ENCODE results near the gene RANBP17. TPM values are rescaled to one million over a fixed set of nuclear protein-coding genes. Genes with fewer than 3 reads are reported as not detected.

RANBP17 gene
- total RNA-seq, 2 experiments from 2014 or later, result not detected

DNA sequence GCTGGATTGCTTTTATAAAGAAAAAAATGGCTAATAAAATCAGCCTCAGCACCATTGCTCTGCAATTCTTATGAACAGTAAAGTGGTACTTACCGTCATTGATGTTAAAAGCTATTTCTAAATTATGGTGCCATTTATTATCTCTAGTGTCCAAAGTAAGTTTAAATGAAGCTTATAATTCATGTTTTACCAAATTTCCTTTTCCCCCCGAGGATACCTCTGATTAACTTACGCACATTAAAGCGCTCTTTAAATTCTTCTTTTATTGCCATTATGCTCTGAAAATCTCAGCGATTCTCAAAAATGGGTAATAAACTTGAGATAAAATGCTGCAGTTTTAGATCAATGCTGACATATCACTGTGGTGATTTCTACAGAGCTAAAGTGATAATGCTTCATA lies 460.7 kb downstream of the RANBP17 start:
- TF ChIP-seq, protein P1, sequence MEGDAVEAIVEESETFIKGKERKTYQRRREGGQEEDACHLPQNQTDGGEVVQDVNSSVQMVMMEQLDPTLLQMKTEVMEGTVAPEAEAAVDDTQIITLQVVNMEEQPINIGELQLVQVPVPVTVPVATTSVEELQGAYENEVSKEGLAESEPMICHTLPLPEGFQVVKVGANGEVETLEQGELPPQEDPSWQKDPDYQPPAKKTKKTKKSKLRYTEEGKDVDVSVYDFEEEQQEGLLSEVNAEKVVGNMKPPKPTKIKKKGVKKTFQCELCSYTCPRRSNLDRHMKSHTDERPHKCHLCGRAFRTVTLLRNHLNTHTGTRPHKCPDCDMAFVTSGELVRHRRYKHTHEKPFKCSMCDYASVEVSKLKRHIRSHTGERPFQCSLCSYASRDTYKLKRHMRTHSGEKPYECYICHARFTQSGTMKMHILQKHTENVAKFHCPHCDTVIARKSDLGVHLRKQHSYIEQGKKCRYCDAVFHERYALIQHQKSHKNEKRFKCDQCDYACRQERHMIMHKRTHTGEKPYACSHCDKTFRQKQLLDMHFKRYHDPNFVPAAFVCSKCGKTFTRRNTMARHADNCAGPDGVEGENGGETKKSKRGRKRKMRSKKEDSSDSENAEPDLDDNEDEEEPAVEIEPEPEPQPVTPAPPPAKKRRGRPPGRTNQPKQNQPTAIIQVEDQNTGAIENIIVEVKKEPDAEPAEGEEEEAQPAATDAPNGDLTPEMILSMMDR (IDR thresholded peaks at IDR 0.05), result no peak
- intact Hi-C loops (cut with DNase I, micrococcal nuclease), result no loop called here
- CTCF ChIA-PET, result no interaction called here
- H3K9me3 ChIP-seq (ENCODE audit: control insufficient read depth in 1 of 2, insufficient read depth in 1 of 2, low read length in 2 of 2), result peaks cover 0 to 4% of the 10 kb centered on the region in 2 experiments
- ATAC-seq (ENCODE audit: poor library complexity) (no peak), DNase-seq (no peak)
- no peaks in the 10 kb centered on the region for H3K36me3 ChIP-seq (ENCODE audit: insufficient read depth, low read length)
- no peaks in the 10 kb centered on the region for H3K4me1 ChIP-seq (ENCODE audit: insufficient read depth, low read length)
- no peak overlapping the region for H3K27ac ChIP-seq (ENCODE audit: low read depth in 1 of 2, low read length in 2 of 2)
- H3K36me3 Mint-ChIP-seq (ENCODE audit: low read depth), result no peaks in the 10 kb centered on the region
- POLR2A ChIA-PET, result no interaction called here
- H3K27me3 Mint-ChIP-seq, result peaks cover 88% of the 10 kb centered on the region
- no peaks in the 10 kb centered on the region for H3K4me1 Mint-ChIP-seq (ENCODE audit: low read depth)
- H3K9me3 Mint-ChIP-seq, result no peaks in the 10 kb centered on the region
- no peak overlapping the region for H3K4me3 Mint-ChIP-seq
- no peak overlapping the region for H3K4me3 ChIP-seq (ENCODE audit: low read length)
- peaks cover 42 to 54% of the 10 kb centered on the region in 2 experiments for H3K27me3 ChIP-seq (ENCODE audit: control insufficient read depth in 1 of 2, insufficient read depth in 2 of 2, low read length in 2 of 2)
- no peak overlapping the region for H3K27ac Mint-ChIP-seq

DNA sequence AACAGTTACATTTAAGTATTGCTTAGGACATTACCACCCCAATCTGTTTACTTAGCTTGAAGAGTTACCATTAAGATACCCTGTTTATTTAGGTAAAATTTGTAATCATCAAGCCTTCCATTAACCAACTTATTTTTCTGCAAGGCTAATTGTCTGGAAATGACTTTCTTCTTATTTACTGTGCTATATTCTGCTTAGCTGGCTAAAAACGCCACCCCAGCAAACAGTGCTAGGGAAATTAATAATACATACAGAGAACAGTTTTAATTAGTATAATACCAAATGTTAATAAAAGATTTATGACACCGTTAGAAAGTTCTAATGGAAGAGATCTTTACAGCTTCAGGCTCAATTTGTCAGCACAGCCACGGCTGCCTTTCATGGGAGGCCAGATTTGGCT lies 461.2 kb downstream of the RANBP17 start:
- H3K4me3 ChIP-seq (ENCODE audit: low read length), result no peak overlapping the region
- H3K27me3 ChIP-seq (ENCODE audit: control insufficient read depth in 1 of 2, insufficient read depth in 2 of 2, low read length in 2 of 2), result peaks cover 37 to 50% of the 10 kb centered on the region in 2 experiments
- Mint-ChIP-seq H3K4me3 (no peak overlapping the region), H3K27me3 (peaks cover 88% of the 10 kb centered on the region), H3K27ac (no peak overlapping the region), H3K4me1 (ENCODE audit: low read depth) (no peaks in the 10 kb centered on the region), H3K36me3 (ENCODE audit: low read depth) (no peaks in the 10 kb centered on the region), H3K9me3 (no peaks in the 10 kb centered on the region)
- ATAC-seq (ENCODE audit: poor library complexity) (no peak), DNase-seq (no peak)
- no peak overlapping the region for H3K27ac ChIP-seq (ENCODE audit: low read depth in 1 of 2, low read length in 2 of 2)
- POLR2A ChIA-PET, result no interaction called here
- H3K4me1 ChIP-seq (ENCODE audit: insufficient read depth, low read length), result no peaks in the 10 kb centered on the region
- intact Hi-C loops (cut with DNase I, micrococcal nuclease), result no loop called here
- H3K9me3 ChIP-seq (ENCODE audit: control insufficient read depth in 1 of 2, insufficient read depth in 1 of 2, low read length in 2 of 2), result peaks cover 0 to 4% of the 10 kb centered on the region in 2 experiments
- CTCF ChIA-PET, result no interaction called here
- no peaks in the 10 kb centered on the region for H3K36me3 ChIP-seq (ENCODE audit: insufficient read depth, low read length)
- TF ChIP-seq, protein P1 (IDR thresholded peaks at IDR 0.05), result no peak

DNA sequence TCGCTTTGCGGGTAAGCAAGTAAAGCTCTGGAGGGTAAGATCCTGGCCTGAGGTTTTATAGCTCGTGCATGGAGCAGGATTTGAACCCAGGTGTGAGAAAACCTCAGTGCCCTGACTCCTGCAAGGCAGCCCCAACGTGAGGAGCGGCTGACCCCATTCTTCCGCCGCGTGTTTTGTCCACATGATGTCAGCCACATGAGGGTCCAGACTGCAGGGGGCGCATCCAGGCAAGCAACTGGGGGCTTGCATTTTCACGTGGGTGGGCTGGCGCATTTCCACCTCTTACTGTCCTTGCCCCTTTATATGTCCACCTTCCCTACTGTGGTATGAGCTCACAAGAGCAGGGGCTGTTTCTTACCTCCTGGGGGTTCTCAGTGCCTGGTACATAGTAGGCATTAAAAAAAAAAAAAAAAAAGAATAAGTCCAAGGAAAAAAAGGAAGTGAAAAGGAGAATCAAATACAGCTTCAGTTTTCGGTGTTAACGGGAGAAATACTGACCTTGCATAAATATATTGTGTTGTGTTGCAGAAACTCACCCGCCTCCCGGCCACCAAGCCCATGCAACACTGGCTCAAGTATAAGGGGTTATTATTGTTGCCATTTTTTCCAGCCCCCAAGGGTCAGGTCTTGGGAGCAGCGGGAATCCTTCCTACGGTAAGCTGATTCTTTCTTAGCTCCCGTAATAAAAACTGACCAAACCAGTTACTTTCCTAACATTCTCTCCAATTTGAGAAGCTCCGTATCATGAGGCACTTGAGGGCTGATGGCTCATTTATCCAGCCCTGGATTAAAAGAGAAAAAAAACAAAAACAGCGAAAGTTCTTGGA lies 462.2 kb downstream of the RANBP17 start:
- Mint-ChIP-seq H3K4me1 (ENCODE audit: low read depth) (no peaks in the 10 kb centered on the region), H3K27ac (no peak overlapping the region)
- intact Hi-C loops (cut with DNase I, micrococcal nuclease), result no loop called here

More for the DNA sequence above, 462.2 kb downstream of the RANBP17 start:
- Histone ChIP-seq H3K9me3 (ENCODE audit: control insufficient read depth in 1 of 2, insufficient read depth in 1 of 2, low read length in 2 of 2) (peaks cover 0 to 4% of the 10 kb centered on the region in 2 experiments), H3K27me3 (ENCODE audit: control insufficient read depth in 1 of 2, insufficient read depth in 2 of 2, low read length in 2 of 2) (peaks cover 34 to 40% of the 10 kb centered on the region in 2 experiments), H3K4me3 (ENCODE audit: low read length) (no peak overlapping the region), H3K36me3 (ENCODE audit: insufficient read depth, low read length) (no peaks in the 10 kb centered on the region), H3K4me1 (ENCODE audit: insufficient read depth, low read length) (no peaks in the 10 kb centered on the region), H3K27ac (ENCODE audit: low read depth in 1 of 2, low read length in 2 of 2) (no peak overlapping the region)
- TF ChIP-seq, protein P1 (IDR thresholded peaks at IDR 0.05), result no peak
- ChIA-PET CTCF (no interaction called here), POLR2A (no interaction called here)
- H3K9me3 Mint-ChIP-seq, result no peaks in the 10 kb centered on the region
- no peak overlapping the region for H3K4me3 Mint-ChIP-seq
- H3K36me3 Mint-ChIP-seq (ENCODE audit: low read depth), result no peaks in the 10 kb centered on the region
- ATAC-seq (ENCODE audit: poor library complexity) (no peak), DNase-seq (no peak)
- H3K27me3 Mint-ChIP-seq, result peaks cover 88% of the 10 kb centered on the region

All from CD4-positive, alpha-beta T cell (primary cell).